Sigmoid colon (tissue), 4 donors: ENCODE data around the gene PPFIA2.

ENCODE experiments used
- CTCF ChIP-seq, 4 experiments: fragments of 450-650 bp in 3 of 4; fragments of 200-600 bp in 1 of 4; IDR thresholded peaks; one replicate each; pipeline ENCODE4 v1.5.1; 2016 to 2019; ENCODE audit warnings: antibody characterized with exemption in 4 of 4, mild to moderate bottlenecking in 3 of 4, moderate library complexity in 2 of 4
- POLR2A ChIP-seq, 2 donors: fragments of 450-650 bp; IDR thresholded peaks; one replicate each; pipeline ENCODE4 v1.6.1; 2016; ENCODE audit warnings: antibody characterized with exemption in 2 of 2, mild to moderate bottlenecking in 2 of 2, moderate library complexity in 2 of 2
- POLR2AphosphoS5 ChIP-seq, 4 donors: sonication (generic); formaldehyde crosslinking; IDR thresholded peaks; one replicate each; pipeline ENCODE4 v1.6.1; 2017; ENCODE audit warnings: antibody characterized with exemption in 4 of 4

- TF ChIP-seq CTCF (IDR thresholded peaks at IDR 0.05) (no peak), POLR2A (IDR thresholded peaks at IDR 0.05) (no peak), POLR2AphosphoS5 (IDR thresholded peaks at IDR 0.05) (no peak)
Observed at GRCh38 chr12:81778719-81779118, 19.6 kb upstream of the PPFIA2 start.
